GM19035 (cell line): ENCODE measurements around the gene UBAP2.

Source experiments
- ATAC-seq: cut with Tn5 transposase; IDR thresholded peaks from one replicate; pipeline ENCODE4 v1.9.1; 2021; ENCODE audit not compliant: unreplicated experiment

UBAP2 gene

GRCh38 chr9:33924978-33925797, 123.5 kb downstream of the UBAP2 start:
- ATAC-seq, result no peak

GRCh38 chr9:33923998-33924701, 124.5 kb downstream of the UBAP2 start:
- ATAC-seq, result no peak

DNA sequence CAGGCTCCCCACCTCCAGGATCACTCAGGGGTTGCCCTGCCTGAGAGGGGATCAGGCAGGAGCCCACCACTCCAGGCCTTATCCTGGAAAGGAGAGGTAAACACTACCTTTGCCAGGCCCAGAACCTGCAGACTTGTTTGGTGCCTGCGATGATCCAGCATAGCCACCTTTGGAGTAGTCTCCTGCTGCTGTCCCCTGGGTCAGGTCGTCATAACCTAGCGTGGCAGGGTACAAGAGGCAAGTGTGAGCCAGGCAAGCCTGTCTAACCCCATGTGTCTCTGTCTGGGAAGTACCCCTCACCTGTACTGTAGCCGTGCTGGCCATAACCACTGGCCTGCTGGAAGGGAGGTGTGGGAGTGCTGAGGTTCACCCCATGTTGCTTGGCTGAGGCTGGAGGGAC, 125.6 kb downstream of the UBAP2 start:
- ATAC-seq, result no peak

GRCh38 chr9:33921967-33922895, 126.5 kb downstream of the UBAP2 start:
- ATAC-seq, result no peak

DNA sequence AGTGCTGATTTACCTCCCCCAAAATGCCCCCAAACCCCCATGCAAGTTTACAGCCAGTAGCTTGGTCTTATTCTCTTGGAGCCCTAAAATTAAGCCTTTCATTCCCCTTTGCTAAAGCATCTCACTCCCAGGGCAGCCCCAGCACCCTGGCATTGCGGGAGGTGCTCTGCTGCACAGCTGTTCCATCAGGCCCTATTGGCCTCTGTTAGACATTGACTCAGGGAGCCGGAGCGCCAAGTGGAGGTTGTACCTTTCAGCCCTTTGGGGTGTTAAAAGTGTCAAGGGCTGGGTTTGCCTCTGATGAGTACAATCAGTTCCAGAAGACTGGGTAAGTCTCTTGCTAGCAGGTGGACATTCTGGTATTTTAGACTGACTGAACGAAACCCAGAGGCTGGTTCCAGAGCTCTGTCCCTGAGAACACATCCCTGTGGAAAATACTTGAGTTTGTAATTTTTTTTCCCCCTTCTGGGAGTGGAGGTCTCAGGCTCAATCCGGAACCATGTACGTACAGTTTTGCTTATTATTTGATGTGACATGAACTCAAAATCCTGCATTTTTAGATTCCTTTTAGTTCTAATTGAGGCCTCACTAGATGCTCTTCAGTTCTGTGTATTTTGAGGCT, 129.3 kb downstream of the UBAP2 start:
- ATAC-seq, result no peak

DNA sequence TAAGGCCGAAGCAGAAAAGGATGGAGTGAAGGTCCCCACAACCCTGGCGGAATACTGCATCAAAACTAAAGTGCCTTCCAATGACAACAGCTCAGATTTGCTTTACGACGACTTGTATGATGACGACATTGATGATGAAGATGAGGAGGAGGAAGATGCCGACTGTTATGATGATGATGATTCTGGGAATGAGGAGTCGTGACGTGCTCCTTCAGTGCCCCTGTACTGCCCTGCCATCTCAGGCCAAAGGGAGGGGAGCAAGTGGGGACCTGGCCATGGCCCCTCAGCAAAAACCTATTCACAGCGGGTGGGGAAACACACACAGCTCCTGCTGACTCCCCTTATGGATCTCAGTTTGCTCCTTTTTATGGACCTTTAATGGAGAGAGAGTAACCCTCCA, 131.7 kb downstream of the UBAP2 start:
- ATAC-seq, result no peak

- ATAC-seq, result no peak
Observed at GRCh38 chr9:33914887-33915628, 133.6 kb downstream of the UBAP2 start.

DNA sequence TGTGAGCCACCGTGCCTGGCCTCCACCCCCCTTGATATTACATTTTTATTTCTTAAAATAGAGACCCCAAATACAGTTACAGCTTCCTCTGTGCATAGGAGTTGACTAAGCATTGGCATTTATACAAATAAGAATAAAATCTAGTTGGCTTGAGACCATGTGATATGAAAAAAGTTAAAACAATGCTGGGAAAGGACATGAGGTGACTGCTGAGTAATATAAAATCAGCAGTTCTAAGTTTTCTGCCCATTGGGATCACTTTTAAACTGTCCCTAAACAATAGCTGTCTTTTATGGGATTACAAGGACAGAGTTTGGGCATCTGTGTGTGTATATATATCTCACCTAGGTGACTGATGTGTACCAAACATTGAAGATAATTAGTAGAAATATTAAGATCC, 135.1 kb downstream of the UBAP2 start:
- ATAC-seq, result no peak

GRCh38 chr9:33908749-33909148, 139.9 kb downstream of the UBAP2 start:
- ATAC-seq, result no peak

DNA sequence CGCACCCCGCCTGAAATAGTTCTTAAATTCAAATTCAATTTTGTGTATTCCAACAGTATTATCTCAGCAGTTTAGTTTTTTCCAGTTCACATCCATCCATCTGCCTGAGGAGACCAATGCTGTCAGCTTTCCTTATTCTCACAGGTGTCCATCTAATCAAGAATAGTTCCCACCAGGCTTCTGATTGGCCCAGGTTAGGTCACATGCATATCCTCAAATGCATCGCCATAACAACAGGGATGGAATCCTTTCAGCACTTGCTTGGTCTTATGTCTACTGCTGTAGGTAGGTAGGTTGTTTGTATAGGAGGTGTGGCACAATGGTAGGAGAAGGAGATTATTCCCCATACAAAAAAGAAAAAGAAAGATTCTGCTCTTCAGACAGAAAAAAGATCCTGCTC, 140.6 kb downstream of the UBAP2 start:
- ATAC-seq, result no peak

DNA sequence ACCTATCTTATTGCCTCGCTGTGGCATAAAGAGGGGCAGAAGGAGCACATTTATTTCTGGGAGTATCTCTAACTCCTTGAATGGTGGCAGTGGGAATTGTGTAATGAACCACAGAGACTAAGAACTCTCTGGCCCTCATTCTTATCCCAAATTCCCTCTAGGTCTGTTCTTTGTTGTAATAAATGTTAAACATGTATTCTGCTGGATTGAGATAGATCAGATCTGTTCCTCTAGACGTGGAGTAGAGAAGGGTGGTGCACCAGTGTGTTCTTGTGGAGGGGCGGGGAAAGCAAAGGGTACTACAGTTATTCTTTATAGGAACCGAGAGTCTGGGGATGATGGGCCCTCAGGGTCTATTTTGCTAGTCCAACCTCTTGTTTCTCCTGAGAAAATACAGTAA, 141.3 kb downstream of the UBAP2 start:
- no peak for ATAC-seq

- ATAC-seq, result no peak
Observed at GRCh38 chr9:33906769-33907168, 141.9 kb downstream of the UBAP2 start.

DNA sequence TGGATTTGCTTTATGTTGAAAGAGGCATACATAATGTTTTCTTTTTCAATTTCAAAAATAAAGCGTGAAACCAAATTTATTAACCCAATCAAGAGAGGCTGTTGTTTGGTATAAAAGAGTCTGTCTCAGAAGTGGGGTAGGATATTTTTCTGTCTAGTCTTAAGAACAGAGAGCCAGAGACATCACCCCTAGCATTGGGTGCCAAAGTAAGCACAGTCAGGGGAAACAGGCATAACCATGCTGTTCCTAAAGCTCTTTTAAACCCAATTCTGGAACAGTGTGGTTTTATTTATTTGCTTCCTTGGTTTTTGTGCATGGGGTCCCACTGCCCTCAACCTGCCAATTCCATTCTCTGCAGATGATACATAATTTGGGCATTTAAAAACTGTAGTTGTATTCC, 143.6 kb downstream of the UBAP2 start:
- no peak for ATAC-seq

- ATAC-seq, result no peak
Observed at GRCh38 chr9:33903157-33903780, 145.4 kb downstream of the UBAP2 start.

GRCh38 chr9:33894316-33894715, 154.4 kb downstream of the UBAP2 start:
- ATAC-seq, result no peak

DNA sequence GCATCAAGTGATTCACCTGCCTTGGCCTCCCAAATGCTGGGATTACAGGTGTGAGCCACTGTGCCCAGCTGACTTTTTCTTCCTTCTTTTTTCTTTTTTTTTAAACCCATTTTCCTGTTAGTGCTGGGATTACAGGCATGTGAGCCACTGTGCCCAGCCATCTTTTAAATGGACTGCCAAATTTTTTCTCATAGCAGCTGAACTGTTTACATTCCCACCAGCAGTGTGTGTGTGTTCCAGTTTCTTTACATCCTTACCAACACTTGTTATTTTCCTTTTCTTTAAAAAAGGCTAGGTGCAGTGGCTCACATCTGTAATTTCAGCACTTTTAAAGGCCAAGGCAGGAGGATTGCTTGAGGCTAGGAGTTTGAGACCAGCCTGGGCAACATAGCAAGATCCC, 154.8 kb downstream of the UBAP2 start:
- no peak for ATAC-seq

- no peak for ATAC-seq
Observed at GRCh38 chr9:33885948-33886347, 162.7 kb downstream of the UBAP2 start.

GRCh38 chr9:33884856-33885701, 163.6 kb downstream of the UBAP2 start:
- no peak for ATAC-seq

DNA sequence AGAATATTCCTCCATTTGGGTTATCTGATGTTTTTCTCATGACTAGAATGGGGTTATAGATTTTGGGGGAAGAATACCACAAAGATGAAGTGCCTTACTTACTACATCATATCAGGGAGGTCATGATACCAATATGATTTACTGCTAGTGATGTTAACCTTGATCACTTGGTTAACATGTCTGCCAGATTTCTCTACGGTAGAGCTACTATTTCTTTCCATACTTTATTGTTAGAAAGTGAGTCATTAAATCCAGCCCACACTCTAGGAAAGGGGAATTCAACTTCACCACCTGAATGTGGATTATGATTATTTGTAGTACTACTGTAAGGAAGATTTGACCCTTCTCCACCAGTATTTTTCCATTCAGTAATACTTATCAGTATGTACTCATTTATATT, 167.1 kb downstream of the UBAP2 start:
- no peak for ATAC-seq
